ENCODE measurements around the gene TBC1D32.
A peak's percentile ranks its signal among the peaks of the same experiment; 100 is the strongest.
"Not testable (repeated sequence)": the region's sequence is repeated elsewhere in the genome, so short reads cannot be mapped to it uniquely, and the experiment has no call there.

The TBC1D32 gene

DNA sequence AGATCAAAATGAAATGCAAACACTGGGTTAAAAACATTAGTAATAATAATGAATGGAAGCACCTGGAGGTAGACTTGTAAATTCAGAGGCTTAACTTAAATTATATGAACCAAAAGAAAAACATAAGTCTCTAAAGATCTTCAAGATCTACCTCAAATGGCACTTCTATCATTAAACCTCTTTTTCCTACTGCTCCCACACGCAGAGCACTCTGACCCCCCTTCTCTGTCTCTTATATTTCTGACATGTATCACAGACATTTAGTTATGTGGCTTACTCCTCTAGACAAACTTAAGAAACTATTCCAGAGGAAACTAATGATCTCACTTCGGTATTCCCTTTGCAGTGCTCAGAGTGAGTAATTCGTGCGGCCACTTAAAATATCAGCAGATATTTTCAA lies 1.1 kb downstream of the TBC1D32 start:
- DNase-seq (ENCODE audit: low spot score), result no peak

GRCh38 chr6:121330516-121330915 lies 3.8 kb downstream of the TBC1D32 start:
- DNase-seq (ENCODE audit: low spot score), result no peak

GRCh38 chr6:121321282-121321681 lies 13.0 kb downstream of the TBC1D32 start:
- DNase-seq (ENCODE audit: low spot score), result no peak

- DNase-seq (ENCODE audit: low spot score), result no peak
These were observed 14.7 kb downstream of the TBC1D32 start for GRCh38 chr6:121319603-121320002.

DNA sequence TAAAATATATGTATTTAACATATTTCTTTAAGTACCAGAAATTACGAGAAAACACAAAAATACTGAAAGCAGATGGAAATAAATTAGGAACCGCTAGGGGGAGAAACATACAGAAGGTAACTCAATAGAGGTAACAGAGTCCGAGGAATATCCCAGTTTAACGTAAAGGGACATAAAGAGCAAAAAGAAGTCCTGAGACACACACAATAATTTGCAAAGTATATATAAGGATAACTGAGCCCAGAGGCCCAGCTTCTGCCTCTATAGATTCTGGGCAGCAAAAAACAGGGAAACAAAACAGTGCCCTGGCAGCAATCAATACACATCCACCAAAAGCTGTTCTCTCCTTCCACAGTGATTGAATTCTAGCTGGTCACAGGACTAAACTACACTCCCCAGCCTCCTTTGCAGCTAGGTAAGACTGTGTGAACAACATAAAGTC lies 15.1 kb downstream of the TBC1D32 start:
- no peak for DNase-seq (ENCODE audit: low spot score)

GRCh38 chr6:121314381-121315112 lies 19.7 kb downstream of the TBC1D32 start:
- no peak for DNase-seq (ENCODE audit: low spot score)

DNA sequence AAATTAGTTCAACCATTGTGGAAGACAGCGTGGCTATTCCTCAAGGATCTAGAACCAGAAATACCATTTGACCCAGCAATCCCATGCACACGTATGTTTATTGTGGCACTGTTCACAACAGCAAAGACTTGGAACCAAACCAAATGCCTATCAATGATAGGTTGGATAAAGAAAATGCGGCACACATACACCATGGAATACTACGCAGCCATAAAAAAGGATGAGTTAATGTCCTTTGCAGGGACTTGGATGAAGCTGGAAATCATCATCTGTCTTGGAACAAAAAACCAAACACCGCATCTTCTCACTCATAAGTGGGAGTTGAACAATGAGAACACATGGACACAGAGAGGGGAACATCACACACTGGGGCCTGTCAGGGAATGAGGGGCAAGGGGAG lies 22.5 kb downstream of the TBC1D32 start:
- DNase-seq (ENCODE audit: low spot score), result not testable (repeated sequence)

DNA sequence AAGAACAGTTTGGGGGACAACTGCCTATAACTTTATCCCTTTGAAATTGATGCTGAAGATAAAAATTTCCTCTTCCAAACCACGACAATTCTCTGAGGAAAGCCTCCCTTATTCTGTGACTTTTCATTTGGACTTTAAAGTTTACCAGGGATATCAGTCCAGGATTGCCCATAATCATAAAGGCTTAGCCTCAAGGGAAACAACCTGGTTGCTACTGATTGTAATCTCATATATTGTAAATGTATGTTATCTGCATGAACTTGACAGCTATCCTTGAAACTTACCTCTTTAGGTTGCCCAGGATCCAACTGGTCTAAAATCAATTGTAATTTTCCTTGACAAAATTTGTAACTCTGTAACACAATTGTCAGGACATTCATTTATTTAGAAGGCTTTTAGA lies 23.8 kb downstream of the TBC1D32 start:
- no peak for DNase-seq (ENCODE audit: low spot score)

GRCh38 chr6:121309768-121310469 lies 24.4 kb downstream of the TBC1D32 start:
- DNase-seq (ENCODE audit: low spot score), result no peak

- DNase-seq (ENCODE audit: low spot score), result peak; percentile 52
These were observed 28.2 kb downstream of the TBC1D32 start for GRCh38 chr6:121305957-121306607.

DNA sequence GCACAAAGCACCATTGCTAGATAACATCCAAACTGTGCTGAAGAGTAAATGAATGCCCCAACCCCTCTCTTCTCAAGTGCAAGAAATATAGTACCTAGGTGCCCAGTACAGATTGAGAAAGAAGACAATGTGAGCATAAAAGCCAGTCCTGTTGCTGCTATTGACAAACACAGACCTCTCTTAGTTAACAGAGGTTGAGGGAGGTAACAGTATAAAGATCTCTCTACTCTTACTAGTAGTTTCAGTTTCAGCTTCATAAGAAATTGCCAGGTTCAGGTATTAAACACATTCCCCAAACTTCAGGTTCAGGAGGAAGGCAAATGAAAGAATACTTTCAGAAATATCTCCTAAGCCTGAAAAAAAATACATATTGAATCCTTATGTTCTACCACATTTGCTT lies 31.4 kb downstream of the TBC1D32 start:
- DNase-seq (ENCODE audit: low spot score), result no peak

GRCh38 chr6:121301156-121301555 lies 33.1 kb downstream of the TBC1D32 start:
- DNase-seq (ENCODE audit: low spot score), result not testable (repeated sequence)

GRCh38 chr6:121297694-121298093 lies 36.6 kb downstream of the TBC1D32 start:
- DNase-seq (ENCODE audit: low spot score), result no peak

DNA sequence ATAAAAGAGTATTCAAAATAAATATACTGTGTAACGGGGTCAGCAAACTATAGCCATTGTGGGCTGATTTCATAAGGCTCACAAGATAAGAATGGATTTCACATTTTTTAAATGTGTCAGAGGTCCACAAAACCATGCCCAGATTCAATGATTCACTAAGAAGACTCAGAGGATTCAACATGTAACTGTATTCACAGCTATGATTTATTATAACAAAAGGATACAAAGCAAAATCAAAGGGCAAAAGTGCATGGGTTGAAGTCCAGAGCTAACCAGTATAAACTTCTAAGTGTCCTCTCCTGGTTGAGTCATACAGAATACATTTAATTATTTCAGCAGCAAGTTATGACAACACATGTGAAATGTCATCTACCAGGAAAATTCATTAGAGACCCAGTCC lies 49.2 kb downstream of the TBC1D32 start:
- DNase-seq (ENCODE audit: low spot score), result no peak

GRCh38 chr6:121274666-121275295 lies 59.5 kb downstream of the TBC1D32 start:
- DNase-seq (ENCODE audit: low spot score), result no peak

- DNase-seq (ENCODE audit: low spot score), result no peak
These were observed 70.5 kb downstream of the TBC1D32 start for GRCh38 chr6:121263742-121264141.

GRCh38 chr6:121260651-121261102 lies 73.6 kb downstream of the TBC1D32 start:
- no peak for DNase-seq (ENCODE audit: low spot score)

GRCh38 chr6:121247386-121247785 lies 86.9 kb downstream of the TBC1D32 start:
- no peak for DNase-seq (ENCODE audit: low spot score)

- DNase-seq (ENCODE audit: low spot score), result no peak
These were observed 91.9 kb downstream of the TBC1D32 start for GRCh38 chr6:121242386-121242785.

- no peak for DNase-seq (ENCODE audit: low spot score)
These were observed 96.4 kb downstream of the TBC1D32 start for GRCh38 chr6:121237859-121238258.

GRCh38 chr6:121236984-121237383 lies 97.3 kb downstream of the TBC1D32 start:
- no peak for DNase-seq (ENCODE audit: low spot score)

- DNase-seq (ENCODE audit: low spot score), result no peak
These were observed 98.9 kb downstream of the TBC1D32 start for GRCh38 chr6:121235386-121235785.

Data from SK-N-DZ (cell line).